ENCODE data around the gene ADAM22.
"Not testable (repeated sequence)": the region's sequence is repeated elsewhere in the genome, so short reads cannot be mapped to it uniquely, and the experiment has no call there.

Gene ADAM22

DNA sequence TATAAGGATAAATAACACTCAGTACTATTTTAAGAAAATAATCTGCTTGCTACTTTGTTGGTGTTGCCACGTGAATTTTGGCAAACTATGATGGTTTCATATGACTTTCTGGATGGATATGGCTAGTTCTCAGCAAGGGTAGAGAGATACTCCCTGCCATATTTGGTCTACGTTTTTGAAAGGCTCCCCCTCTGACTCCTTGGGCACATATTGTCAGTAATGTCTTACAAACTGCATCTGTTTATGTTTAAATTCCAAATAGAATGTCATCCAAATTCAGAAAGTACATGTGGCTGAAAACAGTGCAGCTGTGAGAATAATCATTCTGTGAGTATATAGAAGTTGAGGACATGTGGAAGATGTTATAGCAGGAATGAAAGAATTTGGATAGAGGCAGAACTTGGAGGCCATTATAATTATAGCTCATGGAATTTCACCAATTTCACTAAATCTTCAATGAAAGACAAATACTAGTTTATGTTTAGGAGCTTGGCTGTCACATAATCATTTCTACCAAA, 178.0 kb downstream of the ADAM22 start:
- no peak for DNase-seq

DNA sequence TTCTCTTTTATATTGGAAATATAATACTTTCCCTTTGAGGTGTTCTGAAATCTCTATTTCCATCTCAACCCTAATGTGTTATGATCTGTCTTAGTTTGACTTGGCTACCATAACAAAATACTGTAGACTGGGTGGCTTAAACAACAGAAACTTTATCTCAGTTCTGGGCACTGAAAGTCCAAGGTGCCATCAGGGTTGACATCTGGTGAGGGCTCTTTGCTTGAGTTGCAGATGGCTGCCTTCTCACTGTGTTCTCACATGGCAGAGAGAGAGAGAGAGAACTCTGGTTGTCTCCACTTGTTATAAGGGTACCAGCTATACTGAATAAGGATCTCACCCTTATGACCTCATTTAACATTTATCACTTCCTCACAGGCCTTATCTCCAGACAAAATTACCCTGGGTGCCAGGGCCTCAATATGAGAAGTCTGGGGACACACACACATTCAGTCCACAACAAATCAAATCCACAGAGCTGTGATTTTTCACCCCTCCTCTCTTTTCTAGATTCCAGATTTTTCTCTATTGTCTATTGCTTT, 181.3 kb downstream of the ADAM22 start:
- no peak for DNase-seq

DNA sequence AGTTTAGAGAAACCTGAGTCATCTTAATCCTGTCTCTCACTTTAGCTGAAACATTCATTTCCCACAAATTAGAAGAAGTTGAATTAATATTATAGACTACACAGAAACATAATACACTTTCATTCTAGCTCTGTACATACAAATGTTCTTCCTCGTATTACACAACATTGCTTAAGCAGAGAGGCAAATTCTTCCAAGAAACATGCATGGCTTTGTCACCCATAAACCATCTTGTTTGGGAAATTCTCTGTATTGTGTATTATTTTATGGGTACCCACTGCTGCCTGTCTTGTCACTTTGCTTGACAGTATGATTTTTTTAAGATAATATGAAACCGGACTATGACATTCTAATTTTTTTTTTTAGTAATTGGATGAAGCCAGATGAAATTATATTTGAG, 181.8 kb downstream of the ADAM22 start:
- no peak for DNase-seq

DNA sequence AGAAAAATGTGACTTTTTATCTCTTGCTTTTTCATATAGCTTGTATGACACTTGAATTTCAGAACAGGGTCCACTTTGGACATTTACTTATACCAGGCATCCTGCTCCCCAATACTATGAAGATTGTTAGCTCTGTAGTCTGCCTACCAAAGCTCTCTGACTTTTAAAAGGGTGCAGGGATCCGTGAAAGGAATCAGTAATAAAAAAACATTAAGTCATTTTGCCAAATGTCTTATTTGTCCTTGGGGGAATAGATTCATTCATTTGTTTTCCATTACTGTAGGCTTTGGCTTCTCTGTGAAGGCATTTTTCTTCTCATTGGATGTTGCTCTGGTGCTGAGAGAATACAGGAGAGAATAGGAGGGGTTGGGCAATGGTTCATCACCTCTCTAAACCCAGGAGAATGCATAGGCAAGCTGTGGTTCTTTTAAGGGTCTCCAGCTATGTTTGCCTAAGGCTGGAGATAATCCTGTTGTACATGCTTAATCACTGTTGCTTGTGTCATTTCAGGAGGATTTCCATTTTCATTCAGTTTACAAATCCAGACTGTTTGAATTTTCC, 182.3 kb downstream of the ADAM22 start:
- DNase-seq = no peak

DNA sequence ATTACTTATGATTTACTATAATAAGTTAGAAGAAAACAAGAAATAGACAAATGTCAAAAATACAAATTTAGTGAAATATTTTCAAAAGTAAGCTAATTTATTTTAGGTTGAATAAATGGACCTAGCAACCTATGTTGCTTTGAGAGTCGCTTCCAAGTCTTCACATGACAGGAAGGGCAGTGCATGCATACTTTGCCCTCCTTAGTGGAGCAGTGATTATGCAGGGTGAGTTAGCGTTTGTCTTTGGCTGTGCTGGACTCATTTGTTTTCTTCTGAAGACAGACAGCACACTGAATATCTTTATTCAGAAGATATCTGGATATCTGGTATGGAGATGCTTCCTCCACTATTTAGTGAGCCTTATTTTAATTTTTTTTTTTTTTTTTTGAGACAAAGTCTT, 183.3 kb downstream of the ADAM22 start:
- DNase-seq = no peak

DNA sequence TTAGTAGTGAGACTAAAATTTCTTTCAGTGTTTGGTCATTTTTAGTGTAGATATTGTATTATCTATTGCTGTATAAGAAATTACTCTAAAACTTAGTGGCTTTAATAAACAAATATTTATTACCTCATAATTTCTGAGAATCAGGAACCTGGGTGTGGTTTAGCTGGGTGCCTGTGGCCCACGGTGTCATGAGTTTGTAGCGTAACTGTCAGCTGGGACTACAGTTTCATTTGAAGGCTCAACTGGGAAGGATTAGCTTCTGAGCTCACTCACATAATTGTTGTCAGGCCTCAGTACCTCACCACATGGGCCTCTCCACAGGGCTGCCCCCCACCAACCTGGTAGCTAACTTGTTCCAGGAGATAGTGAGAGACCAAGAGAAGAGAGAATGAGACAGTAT, 187.3 kb downstream of the ADAM22 start:
- no peak for DNase-seq

DNA sequence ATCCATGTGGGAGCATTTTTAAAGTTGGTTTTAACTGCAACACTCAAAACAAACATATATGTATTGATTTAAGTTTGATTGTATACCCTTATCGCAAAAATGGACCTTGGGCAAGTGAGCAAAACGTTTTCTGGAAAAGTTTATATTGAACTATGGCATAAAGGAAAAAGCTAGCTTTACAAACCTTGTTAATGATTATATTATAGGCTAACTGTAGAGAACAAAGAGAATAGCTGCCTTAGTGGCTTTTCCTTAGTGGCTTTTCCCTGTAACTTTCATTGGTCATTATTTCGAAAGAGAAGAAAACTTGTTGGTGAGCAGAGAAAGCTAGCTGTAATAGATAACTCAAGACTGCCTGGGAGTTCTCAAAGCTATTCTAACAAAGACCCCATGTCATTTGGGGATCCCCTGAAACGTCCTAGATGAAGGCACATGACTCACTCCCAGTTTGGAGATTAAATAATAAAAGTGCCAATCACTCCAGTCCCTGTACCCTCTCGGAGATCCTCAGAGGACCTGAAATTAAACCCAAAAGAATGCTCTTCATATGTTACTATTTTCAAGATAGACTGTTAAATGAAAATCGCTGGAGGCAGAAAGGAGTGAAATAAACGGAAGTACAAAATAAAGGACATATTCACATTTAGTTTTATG, 193.7 kb downstream of the ADAM22 start:
- DNase-seq = no peak

DNA sequence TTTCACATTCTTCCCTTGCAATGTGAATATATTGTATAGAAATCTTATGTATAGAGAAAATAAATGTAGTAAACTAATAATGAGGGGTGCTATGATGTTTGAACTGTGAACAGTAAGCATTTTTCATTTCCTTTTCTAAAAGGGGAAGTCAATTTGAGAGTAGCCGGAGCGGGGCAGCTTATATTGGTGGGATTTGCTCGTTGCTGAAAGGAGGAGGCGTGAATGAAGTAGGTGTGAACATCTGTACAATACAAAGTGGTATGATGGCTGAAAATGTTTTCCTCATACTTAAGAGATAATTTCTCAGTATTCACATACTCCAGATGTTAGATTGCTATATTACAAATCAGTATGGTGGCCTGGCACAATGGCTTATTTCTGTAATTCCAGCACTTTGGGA, 198.7 kb downstream of the ADAM22 start:
- no peak for DNase-seq

DNA sequence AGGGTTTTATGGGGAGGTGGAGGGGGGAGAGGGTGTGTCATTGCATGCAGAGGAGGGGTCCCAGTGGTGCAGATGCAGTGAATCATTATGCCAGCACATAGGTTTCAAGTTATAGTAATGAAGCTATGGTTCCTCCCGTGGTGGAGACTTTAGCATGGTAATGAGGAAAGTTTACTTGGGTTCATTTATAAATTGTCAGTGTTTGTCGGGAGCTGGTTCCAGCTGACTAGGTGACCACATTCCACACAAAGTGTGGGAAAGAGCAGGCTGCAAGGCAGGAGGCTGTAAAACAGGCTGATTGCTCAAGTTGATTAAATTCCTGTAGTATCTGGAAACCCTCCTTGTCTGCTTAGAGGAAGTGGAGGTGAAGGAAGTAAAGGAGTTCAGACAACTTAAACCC, 206.9 kb downstream of the ADAM22 start:
- DNase-seq = no peak

DNA sequence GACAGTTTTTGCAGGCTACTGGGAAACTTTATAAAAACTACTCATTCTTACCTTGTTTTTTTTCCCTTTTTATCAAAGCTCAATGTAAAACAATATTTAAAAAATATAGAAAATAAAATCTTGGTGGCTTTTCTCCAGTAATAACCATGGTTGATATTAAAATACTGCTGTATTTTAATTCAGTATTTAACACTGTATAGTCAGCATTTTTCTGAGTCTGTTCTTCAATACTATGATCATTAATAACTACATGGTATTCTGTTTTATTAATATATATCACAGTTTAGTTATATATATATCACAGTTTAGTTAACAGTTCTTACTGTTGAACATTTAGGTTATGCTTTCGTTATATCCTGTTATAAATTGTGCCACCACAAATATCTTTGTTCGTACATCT, 207.4 kb downstream of the ADAM22 start:
- no peak for DNase-seq

DNA sequence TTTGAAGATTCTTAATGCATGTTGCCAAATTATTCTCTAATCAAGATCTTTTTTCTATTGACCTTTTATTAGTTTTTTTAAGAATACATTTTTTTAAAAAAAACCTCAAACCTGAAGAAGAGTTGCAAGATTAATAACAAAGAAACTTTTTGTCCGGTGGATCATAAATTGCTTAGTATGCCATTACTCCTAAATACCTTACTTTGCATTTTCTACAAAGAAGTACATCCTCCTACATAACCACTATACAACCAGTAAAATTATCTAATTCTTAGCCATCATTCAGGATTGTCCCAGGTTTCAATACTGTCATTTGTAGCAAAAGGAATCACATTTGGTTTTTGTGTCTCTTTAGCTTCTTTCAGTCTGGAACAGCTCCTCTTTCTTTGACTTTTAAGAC, 207.9 kb downstream of the ADAM22 start:
- DNase-seq = no peak

DNA sequence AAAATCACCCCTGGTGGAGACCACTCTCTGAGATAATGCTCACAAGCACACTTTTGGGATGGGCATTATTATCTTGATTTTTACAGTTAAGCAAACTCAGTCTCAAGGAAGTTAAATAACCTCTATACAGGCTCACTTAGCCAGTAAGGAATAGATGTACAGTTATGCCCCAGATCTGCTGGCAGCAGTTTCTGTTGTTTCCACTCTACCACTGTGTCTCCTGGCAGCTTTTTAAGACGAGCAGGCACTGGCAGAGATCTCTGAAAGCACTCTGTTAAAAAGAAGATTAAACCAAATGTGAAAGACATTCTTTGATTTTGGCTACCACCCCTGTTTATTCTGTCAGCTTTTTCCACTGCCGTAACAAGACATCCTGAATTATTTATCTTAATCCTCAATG, 212.6 kb downstream of the ADAM22 start:
- no peak for DNase-seq

DNA sequence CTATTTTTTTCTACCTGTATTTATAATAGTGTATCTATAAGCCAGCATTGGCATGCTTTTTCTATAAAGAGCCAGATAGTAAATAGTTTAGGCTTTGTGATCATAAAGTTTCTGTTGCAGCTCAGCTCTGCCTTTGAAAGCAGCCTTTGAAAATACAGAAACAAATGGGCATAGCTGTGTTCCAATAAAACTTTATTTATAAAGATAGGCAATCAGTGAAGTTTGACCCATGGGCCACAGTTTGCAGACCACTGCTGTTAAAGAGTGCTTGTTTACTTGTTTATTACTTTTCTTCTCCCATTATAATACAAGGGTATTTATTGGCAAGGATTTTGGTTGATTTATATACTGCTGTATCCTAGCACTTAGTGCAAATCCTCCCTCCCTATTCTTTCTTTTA, 213.3 kb downstream of the ADAM22 start:
- DNase-seq = no peak

DNA sequence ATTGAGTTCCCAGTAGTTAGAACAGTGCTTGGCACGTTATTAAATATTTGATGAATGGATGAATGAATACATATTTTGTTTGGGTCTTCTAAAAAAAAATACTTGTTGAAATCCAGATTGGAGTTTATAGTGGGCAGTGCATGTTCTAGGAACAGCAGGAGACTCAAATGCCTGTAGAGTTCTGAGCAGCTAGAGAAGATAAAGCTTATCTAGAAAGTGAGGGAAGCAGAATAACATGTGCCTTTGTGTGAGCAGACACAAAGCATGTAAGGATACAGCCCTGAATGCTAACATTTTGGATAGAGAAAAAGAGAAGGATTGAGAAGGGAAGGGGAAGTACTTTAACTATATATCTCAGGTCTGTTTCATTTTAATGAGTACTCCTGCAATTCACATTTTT, 213.9 kb downstream of the ADAM22 start:
- DNase-seq = no peak

DNA sequence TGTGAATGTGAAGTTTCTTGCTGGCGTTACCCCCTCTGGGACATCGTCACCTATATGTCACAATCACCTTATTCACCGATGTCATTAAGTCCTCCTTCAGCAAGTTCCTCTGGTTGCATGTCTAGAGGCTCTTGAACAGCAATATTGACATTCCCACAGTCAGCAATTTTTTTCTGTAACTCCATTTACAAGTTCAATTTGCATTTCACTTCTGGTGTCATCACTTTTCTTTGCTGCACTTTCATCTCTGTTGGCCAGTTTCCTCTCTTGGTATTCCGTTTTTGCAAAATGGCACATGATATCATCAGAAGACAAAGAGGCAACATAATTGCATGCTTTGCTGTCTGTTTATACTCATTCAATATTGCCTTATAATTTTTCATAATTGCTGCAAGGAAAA, 216.0 kb downstream of the ADAM22 start:
- DNase-seq = no peak

DNA sequence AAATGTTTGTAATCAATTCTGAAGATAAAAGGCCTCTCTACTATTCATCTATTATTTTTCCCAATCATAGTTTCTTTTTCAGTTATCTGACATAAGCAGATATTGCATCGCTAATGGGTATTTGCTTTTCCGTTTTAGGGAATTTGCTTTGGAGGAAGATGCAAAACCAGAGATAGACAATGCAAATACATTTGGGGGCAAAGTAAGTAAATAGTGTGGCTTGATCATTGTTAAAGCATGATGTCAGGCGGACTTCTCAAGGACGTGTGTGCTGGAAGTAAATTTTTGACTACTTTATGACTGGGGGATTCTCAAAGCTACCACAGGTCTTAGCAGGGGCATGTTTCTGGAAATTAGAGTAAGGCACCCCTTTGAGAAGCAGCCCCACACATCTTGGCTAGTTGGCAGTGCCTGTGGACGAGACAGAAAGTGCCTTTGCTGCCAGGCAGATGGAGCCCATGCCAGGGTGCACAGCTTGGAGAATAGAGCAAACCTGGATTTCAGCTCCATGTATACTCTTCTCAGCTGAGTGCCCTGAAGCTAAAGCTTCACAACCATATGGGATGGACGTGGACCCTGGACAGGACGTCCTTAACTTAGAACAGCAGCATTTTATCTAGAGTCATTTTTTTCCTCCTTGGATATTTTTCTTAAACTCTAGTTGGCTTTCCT, 217.2 kb downstream of the ADAM22 start:
- no peak for DNase-seq

DNA sequence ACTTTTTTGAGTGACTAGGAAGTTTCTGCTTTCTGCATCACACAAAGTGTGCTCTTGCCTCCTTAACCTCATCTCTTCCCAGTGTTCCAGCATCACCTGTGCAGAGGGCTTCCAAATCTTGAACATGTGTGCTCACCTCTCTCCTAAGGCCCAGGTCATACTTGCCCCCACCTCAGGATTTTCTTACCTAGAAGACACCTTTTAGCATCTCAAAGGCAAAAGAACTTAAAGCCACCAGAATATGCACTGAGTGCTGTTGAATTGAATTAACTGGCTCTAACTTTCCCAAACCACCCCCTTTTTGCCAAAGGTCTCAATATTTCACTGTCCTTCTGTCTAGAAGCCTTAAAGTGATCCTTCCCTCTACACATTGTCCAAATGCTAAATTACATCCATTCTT, 219.3 kb downstream of the ADAM22 start:
- DNase-seq = no peak

DNA sequence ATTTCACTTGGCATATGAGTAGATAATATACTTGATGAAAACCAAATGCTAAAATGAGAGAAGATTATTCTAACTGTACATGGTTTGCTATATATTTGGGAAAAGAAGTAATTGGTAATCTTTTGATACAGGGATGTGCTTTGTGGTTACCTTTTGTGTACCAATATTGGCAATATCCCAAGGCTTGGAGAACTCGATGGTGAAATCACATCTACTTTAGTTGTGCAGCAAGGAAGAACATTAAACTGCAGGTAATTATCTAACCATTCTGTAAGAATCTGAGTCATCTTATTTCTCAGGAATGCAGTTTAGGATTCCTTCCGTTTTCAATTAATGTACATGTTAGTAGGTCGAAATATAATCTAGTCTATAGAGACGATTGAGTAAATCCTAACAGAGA, 221.7 kb downstream of the ADAM22 start:
- DNase-seq = no peak

DNA sequence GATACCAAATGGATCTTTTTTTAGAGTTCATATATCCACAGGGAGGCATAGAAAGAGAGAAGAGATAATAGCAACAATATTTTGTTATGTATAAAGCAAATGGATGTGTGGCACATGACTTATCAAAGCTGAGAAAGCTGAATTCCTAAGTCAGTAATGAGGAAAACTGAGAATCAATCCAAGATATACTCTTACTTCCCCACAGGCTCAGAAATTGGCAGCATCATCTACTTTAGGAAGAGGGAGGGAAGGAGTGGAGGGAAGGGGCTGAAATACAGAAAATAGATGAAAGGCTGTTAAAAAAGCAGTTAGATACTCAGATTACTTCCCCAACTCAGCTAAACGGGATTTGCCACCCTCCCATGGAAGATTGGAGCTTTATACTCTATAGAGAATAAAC, 222.3 kb downstream of the ADAM22 start:
- DNase-seq = no peak

DNA sequence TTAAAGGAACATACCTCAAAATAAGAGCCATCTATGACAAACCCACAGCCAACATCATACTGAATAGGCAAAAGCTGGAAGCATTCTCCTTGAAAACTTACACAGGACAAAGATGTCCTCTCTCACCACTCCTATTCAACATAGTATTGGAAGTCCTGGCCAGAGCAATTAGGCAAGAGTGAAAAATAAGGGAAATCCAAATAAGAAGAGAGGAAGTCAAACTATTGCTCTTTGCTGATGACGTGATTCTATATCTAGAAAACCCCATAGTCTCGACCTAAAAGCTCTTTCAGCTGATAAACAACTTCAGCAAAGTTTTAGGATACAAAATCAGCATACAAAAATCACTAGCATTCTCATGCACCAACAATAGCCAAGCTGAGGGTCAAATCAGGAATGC, 225.7 kb downstream of the ADAM22 start:
- not testable (repeated sequence) for DNase-seq

DNA sequence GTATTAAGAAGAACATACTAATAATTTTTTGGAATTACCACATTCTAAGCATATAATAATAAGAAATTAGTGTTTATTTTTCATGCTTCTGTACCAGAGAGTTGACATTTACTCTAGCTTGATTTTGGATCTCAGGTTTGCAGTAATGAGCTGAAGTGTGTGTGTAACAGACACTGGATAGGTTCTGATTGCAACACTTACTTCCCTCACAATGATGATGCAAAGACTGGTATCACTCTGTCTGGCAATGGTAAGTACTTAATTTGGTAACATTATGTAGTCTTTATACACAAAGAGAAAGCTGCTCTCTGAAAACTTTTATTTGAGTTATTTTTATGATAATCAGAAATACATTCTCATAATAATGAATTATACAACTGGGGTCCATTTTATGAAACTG, 231.6 kb downstream of the ADAM22 start:
- DNase-seq = no peak

DNA sequence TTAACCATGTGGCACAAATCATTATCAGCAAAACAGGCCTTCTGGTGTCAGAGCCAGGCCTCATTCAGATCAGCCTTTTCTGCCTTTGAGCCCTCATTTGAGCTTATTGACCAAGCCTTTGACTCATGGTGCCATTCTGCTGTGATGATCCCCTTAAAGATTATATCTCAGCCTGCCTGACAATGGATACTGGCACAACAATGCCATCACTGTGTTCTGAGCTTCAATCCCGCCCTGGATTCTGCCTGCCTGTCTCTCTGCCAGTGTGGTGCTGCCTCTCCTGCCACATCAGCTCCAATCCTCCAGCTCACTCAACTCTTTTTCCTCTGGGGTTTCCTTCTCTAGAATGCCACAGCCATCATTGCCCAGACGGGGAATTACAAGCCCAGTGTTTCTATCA, 233.2 kb downstream of the ADAM22 start:
- DNase-seq = no peak

DNA sequence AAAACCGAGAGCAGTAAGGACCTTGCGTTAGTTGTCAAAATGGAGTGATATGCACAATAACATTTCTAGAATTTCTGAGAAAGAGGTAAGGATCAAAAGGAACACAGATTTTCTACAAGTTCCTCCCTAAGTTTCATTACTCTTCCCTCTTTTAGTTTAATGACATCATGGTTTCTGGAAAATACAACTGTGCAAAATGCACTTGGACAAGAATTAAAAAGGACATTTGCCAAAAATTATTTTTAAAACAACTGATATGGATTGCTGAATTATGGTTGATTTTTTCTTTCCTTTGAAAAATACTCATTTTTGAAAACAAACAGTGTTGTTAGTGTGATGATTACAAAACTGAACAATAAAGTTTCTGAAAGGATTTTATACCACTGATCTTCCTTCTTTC, 233.7 kb downstream of the ADAM22 start:
- DNase-seq = no peak

DNA sequence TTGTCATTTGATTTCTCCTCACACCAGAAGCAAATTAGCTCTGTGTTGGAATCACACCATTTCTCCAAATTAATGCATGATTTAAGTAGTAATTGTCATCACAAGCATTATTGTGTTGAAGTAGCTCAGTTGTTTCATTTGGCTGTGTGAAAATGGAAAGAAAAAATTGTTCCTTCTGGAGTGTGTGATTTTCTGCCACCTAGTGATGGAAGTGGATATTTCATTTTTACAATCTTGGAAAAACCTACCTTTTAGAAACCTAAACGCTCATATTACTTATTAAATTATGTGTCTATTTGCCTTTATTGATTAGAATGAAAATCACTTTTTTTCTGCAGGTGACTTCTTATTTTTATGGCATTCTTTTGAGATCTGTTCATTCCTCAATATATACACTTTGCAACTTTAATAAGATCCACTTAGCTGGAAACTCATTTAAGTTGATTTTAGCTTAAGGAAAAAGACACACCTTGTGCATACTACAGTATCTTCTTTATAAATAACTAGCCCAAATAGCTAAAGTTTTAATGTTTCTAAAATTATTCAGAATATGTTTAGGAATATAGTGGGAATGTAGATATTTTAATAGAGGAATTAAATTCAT, 235.8 kb downstream of the ADAM22 start:
- DNase-seq = no peak
